Small intestine (tissue), 7 donors: ENCODE results near the gene LHFPL6. TPM values are rescaled to one million over a fixed set of nuclear protein-coding genes. Genes with fewer than 3 reads are reported as not detected.
A peak's percentile ranks its signal among the peaks of the same experiment; 100 is the strongest.

Experiments
- DNase-seq, 2 donors: peaks; one replicate each; pipeline versions ENCODE4 v3.0.0 to v3.0.0-alpha.2; 2013
- FAIRE-seq: peaks from 2 replicates; lab custom pipeline; 2012; peaks lifted over from hg19 to GRCh38; lab: Jason Lieb, UNC
- H3K27ac ChIP-seq, 3 donors: one replicate each; pipeline ENCODE4 v1.5.1; 2013; ENCODE audit warnings: low read length in 2 of 3, mild to moderate bottlenecking in 2 of 3, control low read depth in 1 of 3, inconsistent platforms in 1 of 3, low read depth in 1 of 3, moderate library complexity in 1 of 3
- H3K27me3 ChIP-seq, 3 donors: one replicate each; pipeline ENCODE4 v1.6.1; 2013; ENCODE audit warnings: low read length in 3 of 3, inconsistent platforms in 1 of 3; ENCODE audit not compliant: control insufficient read depth in 3 of 3, insufficient read depth in 3 of 3
- H3K36me3 ChIP-seq, 3 donors: one replicate each; pipeline ENCODE4 v1.6.1; 2013; ENCODE audit warnings: low read length in 3 of 3, inconsistent platforms in 1 of 3, low read depth in 1 of 3, mild to moderate bottlenecking in 1 of 3, moderate library complexity in 1 of 3; ENCODE audit not compliant: control insufficient read depth in 3 of 3, insufficient read depth in 2 of 3
- H3K4me1 ChIP-seq, 3 donors: one replicate each; pipeline ENCODE4 v1.6.1; 2013; ENCODE audit warnings: low read length in 2 of 3, inconsistent platforms in 1 of 3, low read depth in 1 of 3, mild to moderate bottlenecking in 1 of 3, moderate library complexity in 1 of 3; ENCODE audit not compliant: control insufficient read depth in 3 of 3, insufficient read depth in 2 of 3
- H3K4me3 ChIP-seq, 3 donors: one replicate each; pipeline ENCODE4 v1.5.1; 2013; ENCODE audit warnings: low read length in 3 of 3, control low read depth in 1 of 3, inconsistent platforms in 1 of 3, low read depth in 1 of 3, mild to moderate bottlenecking in 1 of 3, moderate library complexity in 1 of 3
- H3K9me3 ChIP-seq, 2 donors: one replicate each; pipeline ENCODE4 v1.6.1; 2013; ENCODE audit warnings: low read depth in 1 of 2, low read length in 1 of 2; ENCODE audit not compliant: control insufficient read depth in 2 of 2, insufficient read depth in 1 of 2
- WGBS, 3 donors: extraction: QIAGEN DNeasy Blood & Tissue Kit; methylation state at CpG; one replicate each; pipeline ENCODE4 v1.1.7; 2013; 5-methylcytosine and 5-hydroxymethylcytosine counted together
- polyA plus RNA-seq, 4 donors: library from polyadenylated mRNA; stranded (reverse) in 3 of 4; unstranded in 1 of 4; fragments of 200-250 nt in 3 of 4; fragments of 120-200 nt in 1 of 4; gene quantifications; one replicate each; pipeline versions ENCODE4 v1.2.1 to v1.2.3, GENCODE V29; 2013
- donor health status: healthy with polysubstance abuse.
- donor health status: control.
- donor health status: control.
- donor health status: Bipolar disorder and iron deficiency.
- donor health status: healthy.

Gene LHFPL6
- polyA plus RNA-seq, 4 donors = 0.22 to 19.9 (median 5.1) TPM

- Histone ChIP-seq H3K4me1 (no peaks in the 10 kb centered on the region), H3K36me3 (no peaks in the 10 kb centered on the region), H3K4me3 (no peak overlapping the region), H3K27me3 (no peaks in the 10 kb centered on the region), H3K27ac (no peak overlapping the region), H3K9me3 (peaks cover 0 to 4% of the 10 kb centered on the region in 2 donors)
- WGBS, 3 donors = 57 to 85% (median 81%) methylated on average over 1 of the region's 1 CpG
- DNase-seq (no peak), FAIRE-seq (no peak)
These were observed 170.8 kb downstream of the LHFPL6 start for GRCh38 chr13:39432196-39432595.

- FAIRE-seq = no peak
- Histone ChIP-seq H3K4me1 (no peaks in the 10 kb centered on the region), H3K36me3 (no peaks in the 10 kb centered on the region), H3K27me3 (no peaks in the 10 kb centered on the region), H3K4me3 (no peak overlapping the region), H3K9me3 (no peaks in the 10 kb centered on the region), H3K27ac (no peak overlapping the region)
- 81 to 93% (median 91%) methylated on average over 5 of the region's 5 CpGs for WGBS, 3 donors
- DNase-seq = no peak
These were observed 180.0 kb downstream of the LHFPL6 start for GRCh38 chr13:39422845-39423565.

DNA sequence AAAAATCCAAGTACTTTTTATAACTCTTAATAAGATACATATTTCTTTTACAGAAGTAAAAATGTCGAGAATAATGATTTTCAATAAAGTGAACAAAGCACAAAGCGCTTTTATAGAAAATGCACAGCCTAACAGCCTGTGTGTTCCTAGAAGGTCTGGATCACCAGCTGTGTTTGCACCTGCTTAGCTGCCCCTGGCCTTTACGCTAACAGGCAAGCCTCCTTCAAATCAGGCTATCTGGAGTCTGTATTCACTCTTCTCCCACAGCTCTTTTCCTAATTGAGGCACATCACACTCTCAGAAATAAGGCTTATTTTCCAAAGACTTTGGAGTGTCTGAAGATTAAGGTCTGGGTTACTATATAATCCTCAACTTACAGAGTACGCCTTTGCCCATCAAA is 183.1 kb downstream of the LHFPL6 start:
- Histone ChIP-seq H3K27ac (no peak overlapping the region), H3K36me3 (no peaks in the 10 kb centered on the region), H3K4me3 (no peak overlapping the region), H3K4me1 (peaks cover 0 to 2% (median 0%) of the 10 kb centered on the region in 3 donors), H3K27me3 (peaks cover 0 to 5% (median 0%) of the 10 kb centered on the region in 3 donors), H3K9me3 (no peaks in the 10 kb centered on the region)
- 93 to 94% (median 94%) methylated on average over 4 of the region's 4 CpGs for WGBS, 3 donors
- DNase-seq (no peak), FAIRE-seq (no peak)

DNA sequence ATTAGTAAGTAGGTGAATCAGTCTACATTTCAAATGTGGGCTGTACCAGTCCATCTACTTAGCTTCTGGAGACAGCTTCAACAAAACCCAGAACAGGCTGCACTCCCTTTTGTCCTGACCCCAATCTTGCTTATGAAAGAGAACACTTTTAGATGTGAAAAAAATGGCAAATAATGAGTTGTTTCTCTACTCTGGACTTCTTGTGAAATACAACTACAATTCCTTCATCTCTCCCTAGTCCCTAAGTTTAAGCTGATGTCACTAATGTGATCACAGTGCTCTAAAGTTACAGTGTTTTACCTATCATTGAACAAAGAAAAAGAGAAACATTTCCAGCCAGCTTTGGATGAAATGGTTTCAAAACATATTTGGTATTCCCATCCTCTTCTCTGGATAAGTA is 183.9 kb downstream of the LHFPL6 start:
- Histone ChIP-seq H3K4me1 (peaks cover 0 to 2% (median 0%) of the 10 kb centered on the region in 3 donors), H3K9me3 (no peaks in the 10 kb centered on the region), H3K4me3 (no peak overlapping the region), H3K27ac (no peak overlapping the region), H3K27me3 (peaks cover 0 to 5% (median 0%) of the 10 kb centered on the region in 3 donors), H3K36me3 (no peaks in the 10 kb centered on the region)
- DNase-seq (no peak), FAIRE-seq (no peak)

GRCh38 chr13:39418424-39418823 is 184.6 kb downstream of the LHFPL6 start:
- Histone ChIP-seq H3K27me3 (peaks cover 0 to 5% (median 0%) of the 10 kb centered on the region in 3 donors), H3K36me3 (no peaks in the 10 kb centered on the region), H3K9me3 (no peaks in the 10 kb centered on the region), H3K4me1 (peaks cover 0 to 2% (median 0%) of the 10 kb centered on the region in 3 donors), H3K27ac (no peak overlapping the region), H3K4me3 (no peak overlapping the region)
- WGBS, 3 donors = 76 to 84% (median 81%) methylated on average over 3 of the region's 3 CpGs
- DNase-seq (no peak), FAIRE-seq (no peak)

DNA sequence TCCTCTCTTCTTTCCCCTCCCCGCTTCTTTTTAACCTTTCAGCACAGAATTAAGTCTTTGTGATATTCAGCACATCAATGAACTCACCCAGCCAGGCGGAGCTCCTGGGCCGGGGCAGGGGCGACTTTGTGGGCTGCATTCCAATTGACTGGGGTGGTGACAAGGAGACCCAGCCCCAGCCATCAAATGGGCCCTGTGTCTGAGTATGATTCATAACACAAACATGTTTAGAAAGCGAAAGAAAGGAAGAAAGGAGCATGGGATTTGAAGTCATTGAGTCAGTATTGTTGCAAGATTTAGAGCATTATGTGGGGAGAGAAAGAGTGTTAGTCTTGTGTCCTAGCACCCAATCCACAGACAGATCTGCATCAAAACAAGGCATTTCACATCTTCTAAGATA is 185.3 kb downstream of the LHFPL6 start:
- WGBS, 3 donors = 53 to 66% (median 60%) methylated on average over 5 of the region's 5 CpGs
- Histone ChIP-seq H3K4me3 (no peak overlapping the region), H3K27me3 (peaks cover 0 to 5% (median 0%) of the 10 kb centered on the region in 3 donors), H3K27ac (no peak overlapping the region), H3K9me3 (no peaks in the 10 kb centered on the region), H3K4me1 (peaks cover 0 to 2% (median 0%) of the 10 kb centered on the region in 3 donors), H3K36me3 (no peaks in the 10 kb centered on the region)
- FAIRE-seq = no peak
- no peak for DNase-seq

- Histone ChIP-seq H3K4me3 (no peak overlapping the region), H3K4me1 (peaks cover 0 to 2% (median 0%) of the 10 kb centered on the region in 3 donors), H3K27ac (no peak overlapping the region), H3K36me3 (no peaks in the 10 kb centered on the region), H3K9me3 (no peaks in the 10 kb centered on the region), H3K27me3 (peaks cover 0 to 5% (median 0%) of the 10 kb centered on the region in 3 donors)
- DNase-seq = no peak
- FAIRE-seq = no peak
- WGBS, 3 donors = 61 to 91% (median 85%) methylated on average over 5 of the region's 5 CpGs
These were observed 185.9 kb downstream of the LHFPL6 start for GRCh38 chr13:39417131-39417530.

DNA sequence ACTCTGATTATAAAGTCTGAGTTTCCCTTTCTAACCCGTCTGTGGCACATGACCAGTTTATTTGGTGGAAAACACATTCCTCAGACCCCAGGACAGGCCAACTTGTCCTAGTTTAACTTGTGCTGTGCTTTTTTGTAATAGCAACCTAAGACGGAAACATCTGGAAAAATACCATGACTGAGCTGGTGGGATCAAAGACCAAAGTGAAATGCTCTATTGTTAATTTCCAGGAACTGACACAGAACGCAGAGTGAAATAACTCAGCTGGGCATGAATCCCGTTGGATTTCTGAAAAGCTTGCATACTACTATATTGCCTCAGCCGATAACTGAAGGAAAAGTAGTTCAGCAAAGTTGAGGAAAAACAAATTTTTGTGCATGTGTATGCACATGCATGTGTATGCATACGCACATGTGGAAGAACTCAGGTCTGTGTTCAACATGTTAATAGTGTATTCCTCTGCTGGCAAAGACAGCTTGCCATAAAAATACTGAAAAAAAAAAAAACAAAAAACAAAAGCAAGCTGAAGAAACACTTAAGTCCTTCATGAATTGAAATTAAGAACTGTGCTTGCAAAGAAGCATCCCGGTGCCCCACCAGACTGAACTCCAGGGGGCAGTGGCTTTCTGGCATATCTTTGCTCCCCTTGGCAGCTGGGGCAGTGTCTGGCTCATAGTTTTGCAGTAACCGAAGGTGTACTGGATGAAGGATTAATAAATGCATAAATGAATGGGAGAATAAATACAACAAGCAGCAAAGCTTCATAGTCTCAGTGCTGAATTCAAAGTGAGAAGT is 187.8 kb downstream of the LHFPL6 start:
- FAIRE-seq (no peak), DNase-seq (peak in 1 of 2 donors; percentile 5)
- 20 to 38% (median 34%) methylated on average over 8 of the region's 8 CpGs for WGBS, 3 donors
- H3K27me3 ChIP-seq = peaks cover 0 to 5% (median 0%) of the 10 kb centered on the region in 3 donors
- no peaks in the 10 kb centered on the region for H3K9me3 ChIP-seq
- H3K4me1 ChIP-seq = peaks cover 0 to 2% (median 0%) of the 10 kb centered on the region in 3 donors
- no peak overlapping the region for H3K4me3 ChIP-seq
- H3K27ac ChIP-seq = no peak overlapping the region
- H3K36me3 ChIP-seq = no peaks in the 10 kb centered on the region
